Activated CD8-positive, alpha-beta T cell treated with anti-CD3 and anti-CD28 coated beads for 36 hours (primary cell): ENCODE results near the gene UQCC3. TPM values are rescaled to one million over a fixed set of nuclear protein-coding genes. Genes with fewer than 3 reads are reported as not detected.

Source experiments
- ATAC-seq: fragments of 200-7000 bp; cut with Tn5 transposase; one replicate; pipeline ENCODE4 v1.10.0; 2021; ENCODE audit warnings: mild to moderate bottlenecking, moderate library complexity
- CTCF ChIA-PET: fragments of 350-600 bp; sonication (Branson Sonifier 250); formaldehyde crosslinking; loops from one replicate; lab custom pipeline; 2021; ENCODE audit warnings: antibody characterized with exemption; lab: Charles Lee
- POLR2A ChIA-PET: fragments of 350-600 bp; sonication (Branson Sonifier 250); formaldehyde crosslinking; loops from one replicate; lab custom pipeline; 2021; ENCODE audit warnings: antibody characterized with exemption; lab: Charles Lee
- DNase-seq: peaks from one replicate; pipeline ENCODE4 v3.0.0-alpha.2; 2020
- H3K27ac Mint-ChIP-seq: one replicate; pipeline ENCODE4 v1.8.0; 2021; ENCODE audit warnings: mild to moderate bottlenecking, mixed read lengths
- H3K27me3 Mint-ChIP-seq: one replicate; pipeline ENCODE4 v1.8.0; 2021; ENCODE audit warnings: mixed read lengths
- H3K36me3 Mint-ChIP-seq: one replicate; pipeline ENCODE4 v1.8.0; 2021; ENCODE audit warnings: low read depth, mixed read lengths
- H3K4me1 Mint-ChIP-seq: one replicate; pipeline ENCODE4 v1.8.0; 2021; ENCODE audit warnings: low read depth, mixed read lengths
- H3K4me3 Mint-ChIP-seq: one replicate; pipeline ENCODE4 v1.8.0; 2021; ENCODE audit warnings: mild to moderate bottlenecking, moderate library complexity, mixed read lengths
- H3K9me3 Mint-ChIP-seq: one replicate; pipeline ENCODE4 v1.8.0; 2021; ENCODE audit warnings: mixed read lengths
- intact Hi-C: fragments of 100-400 bp; cut with micrococcal nuclease; formaldehyde crosslinking; loops from one replicate; pipeline ENCODE4 v1.10.0; 2022
- total RNA-seq, 2 experiments: library from RNA; stranded (reverse); gene quantifications; one replicate each; pipeline ENCODE4 v1.2.3, GENCODE V29; 2021
- TF ChIP-seq, protein P1 (sequence below): fragments of 200-600 bp; IDR thresholded peaks from one replicate; pipeline ENCODE4 v1.8.0; 2022; ENCODE audit warnings: antibody characterized with exemption, mild to moderate bottlenecking

UQCC3 gene
- total RNA-seq, 2 experiments from 2014 or later: 4.7 TPM

DNA sequence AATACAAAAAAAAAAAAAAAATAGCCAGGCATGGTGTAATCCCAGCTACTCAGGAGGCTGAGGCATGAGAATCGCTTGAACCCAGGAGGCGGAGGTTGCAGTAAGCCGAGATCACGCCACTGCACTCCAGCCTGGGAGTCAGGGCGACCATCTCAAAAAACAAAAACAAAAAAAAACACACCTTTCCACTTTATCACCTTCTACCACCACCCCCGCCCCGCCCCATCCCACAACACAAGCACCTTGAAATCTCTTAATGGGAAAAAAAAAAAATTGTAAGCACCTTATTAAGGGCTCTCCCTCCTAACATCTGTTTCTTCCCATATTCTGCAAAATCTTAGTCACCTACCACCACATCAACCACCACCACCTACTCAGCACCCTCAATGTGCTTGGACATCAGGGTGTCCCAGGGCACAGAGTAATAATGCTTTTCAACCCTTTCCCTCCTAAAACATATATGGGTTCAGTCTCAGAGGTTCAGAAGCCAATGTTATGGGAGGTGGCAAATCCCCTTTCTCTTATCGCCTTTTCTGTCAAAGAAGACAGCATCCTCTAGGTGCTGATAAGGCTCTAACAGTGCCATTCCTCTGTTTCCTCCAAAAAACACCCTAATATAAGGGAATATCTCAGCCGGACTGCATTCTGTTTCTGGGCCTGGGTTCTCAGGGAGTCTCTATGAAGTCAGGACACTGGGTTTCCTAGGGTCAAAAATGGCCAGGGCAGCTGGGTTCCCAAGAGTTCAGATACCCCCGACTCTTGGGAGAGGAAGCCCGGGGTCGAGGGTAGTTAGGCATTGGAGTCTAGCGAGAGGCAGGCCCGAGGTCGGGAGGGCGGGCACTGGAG is 19.1 kb upstream of the UQCC3 start:
- Mint-ChIP-seq H3K36me3 (peaks cover 17% of the 10 kb centered on the region), H3K4me1 (peaks cover 23% of the 10 kb centered on the region), H3K27ac (peak overlapping the region; percentile 95), H3K4me3 (peak overlapping the region; percentile 94), H3K9me3 (no peaks in the 10 kb centered on the region), H3K27me3 (no peaks in the 10 kb centered on the region)
- ATAC-seq (peak; percentile 4), DNase-seq (peak; percentile 48)
- ChIA-PET CTCF (interaction anchor here (1.0 to 1.4 kb wide), 5 partner anchors 13 to 60 kb away, joined by 3 to 7 read pairs (median 5); partner anchors contain the start of genes C11orf98, CSKMT, MTA2 and TUT1), POLR2A (interaction anchor here (0.6 to 13.3 kb wide), 22 partner anchors 10 to 228 kb away, joined by 3 to 263 read pairs (median 4); partner anchors contain the start of genes B3GAT3, C11orf98, CSKMT and EML3)
- TF ChIP-seq, protein P1, sequence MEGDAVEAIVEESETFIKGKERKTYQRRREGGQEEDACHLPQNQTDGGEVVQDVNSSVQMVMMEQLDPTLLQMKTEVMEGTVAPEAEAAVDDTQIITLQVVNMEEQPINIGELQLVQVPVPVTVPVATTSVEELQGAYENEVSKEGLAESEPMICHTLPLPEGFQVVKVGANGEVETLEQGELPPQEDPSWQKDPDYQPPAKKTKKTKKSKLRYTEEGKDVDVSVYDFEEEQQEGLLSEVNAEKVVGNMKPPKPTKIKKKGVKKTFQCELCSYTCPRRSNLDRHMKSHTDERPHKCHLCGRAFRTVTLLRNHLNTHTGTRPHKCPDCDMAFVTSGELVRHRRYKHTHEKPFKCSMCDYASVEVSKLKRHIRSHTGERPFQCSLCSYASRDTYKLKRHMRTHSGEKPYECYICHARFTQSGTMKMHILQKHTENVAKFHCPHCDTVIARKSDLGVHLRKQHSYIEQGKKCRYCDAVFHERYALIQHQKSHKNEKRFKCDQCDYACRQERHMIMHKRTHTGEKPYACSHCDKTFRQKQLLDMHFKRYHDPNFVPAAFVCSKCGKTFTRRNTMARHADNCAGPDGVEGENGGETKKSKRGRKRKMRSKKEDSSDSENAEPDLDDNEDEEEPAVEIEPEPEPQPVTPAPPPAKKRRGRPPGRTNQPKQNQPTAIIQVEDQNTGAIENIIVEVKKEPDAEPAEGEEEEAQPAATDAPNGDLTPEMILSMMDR: no peak
- intact Hi-C loops: no loop called here

DNA sequence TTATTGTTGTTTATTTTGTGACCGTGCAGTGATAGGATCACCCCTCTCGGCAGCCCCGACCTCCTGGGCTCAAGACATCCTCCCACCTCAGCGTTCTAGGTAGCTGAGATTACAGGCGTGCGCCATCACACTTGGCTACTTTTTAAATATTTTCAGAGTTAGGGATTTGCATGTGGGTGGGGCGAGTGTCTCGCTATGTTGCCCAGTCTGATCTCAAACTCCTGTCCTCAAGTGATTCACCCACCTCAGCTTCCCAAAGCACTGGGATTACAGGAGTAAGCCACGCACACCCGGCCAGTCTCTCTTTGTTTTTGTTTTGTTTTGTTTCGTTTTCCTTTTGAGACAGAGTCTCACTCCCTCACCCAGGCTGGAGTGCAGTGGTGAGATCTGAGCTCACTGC is 17.2 kb upstream of the UQCC3 start:
- ChIA-PET CTCF (interaction anchor here (1.3 to 2.2 kb wide), 3 partner anchors 31 to 43 kb away, joined by 3 to 10 read pairs (median 3); no protein-coding TSS in a partner anchor), POLR2A (interaction anchor here (0.6 to 5.6 kb wide), 9 partner anchors 8 to 117 kb away, joined by 3 to 108 read pairs (median 4); partner anchors contain the start of genes C11orf98, CSKMT, GANAB and LBHD1)
- ATAC-seq (no peak), DNase-seq (no peak)
- H3K27ac Mint-ChIP-seq: peak overlapping the region; percentile 30
- H3K4me3 Mint-ChIP-seq: peak overlapping the region; percentile 47
- no peaks in the 10 kb centered on the region for H3K27me3 Mint-ChIP-seq
- intact Hi-C loops: no loop called here
- TF ChIP-seq, protein P1: no peak
- H3K4me1 Mint-ChIP-seq: peaks cover 19% of the 10 kb centered on the region
- H3K36me3 Mint-ChIP-seq: peaks cover 12% of the 10 kb centered on the region
- H3K9me3 Mint-ChIP-seq: no peaks in the 10 kb centered on the region

DNA sequence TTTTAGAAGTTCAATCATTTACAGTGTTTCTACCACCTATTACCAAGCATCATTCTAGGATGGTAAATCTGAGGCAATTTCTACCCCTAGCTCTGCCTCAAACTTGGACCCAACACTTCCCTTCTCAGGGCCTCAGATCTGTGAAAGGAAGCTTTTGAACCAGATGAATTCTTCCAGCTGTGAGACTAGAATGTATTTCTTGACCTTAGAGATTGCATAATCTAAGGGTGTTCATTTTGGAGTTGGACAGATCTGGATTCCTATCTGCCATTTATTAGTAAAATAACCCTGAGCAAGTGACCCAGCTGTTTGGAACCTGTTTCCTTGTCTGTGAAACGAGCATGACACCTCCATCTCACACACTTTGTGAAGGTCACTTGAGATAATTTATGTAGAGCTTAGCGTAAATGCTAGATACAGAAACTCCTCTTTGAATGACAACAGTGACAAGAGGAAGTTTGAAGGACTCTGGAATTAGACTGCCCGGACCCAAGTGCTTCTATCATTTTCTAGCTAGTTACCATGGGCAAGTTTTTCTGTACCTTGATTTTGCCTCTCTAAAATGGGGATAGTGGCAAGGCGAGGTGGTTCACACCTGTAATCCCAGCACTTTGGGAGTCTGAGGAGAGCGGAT is 14.6 kb upstream of the UQCC3 start:
- ATAC-seq: no peak
- Mint-ChIP-seq H3K4me1 (peaks cover 14% of the 10 kb centered on the region), H3K9me3 (no peaks in the 10 kb centered on the region), H3K27me3 (no peaks in the 10 kb centered on the region), H3K36me3 (peaks cover 4% of the 10 kb centered on the region), H3K4me3 (no peak overlapping the region), H3K27ac (peak overlapping the region; percentile 14)
- POLR2A ChIA-PET: interaction anchor here (0.6 to 5.6 kb wide), 7 partner anchors 8 to 92 kb away, joined by 3 to 108 read pairs (median 4); partner anchors contain the start of genes C11orf98, CSKMT, LBHD1 and UQCC3
- TF ChIP-seq, protein P1: no peak
- CTCF ChIA-PET: interaction anchor here (1.0 to 1.9 kb wide), 5 partner anchors 24 to 69 kb away, joined by 3 to 7 read pairs (median 5); no protein-coding TSS in a partner anchor
- DNase-seq: no peak
- intact Hi-C loops: no loop called here

GRCh38 chr11:62664405-62665074 is 6.9 kb upstream of the UQCC3 start:
- peak; percentile 76 for DNase-seq
- peak; percentile 67 for ATAC-seq
- H3K27me3 Mint-ChIP-seq: no peaks in the 10 kb centered on the region
- TF ChIP-seq, protein P1: no peak
- POLR2A ChIA-PET: interaction anchor here (0.7 to 21.7 kb wide), 46 partner anchors 10 to 240 kb away, joined by 3 to 263 read pairs (median 6); partner anchors contain the start of genes B3GAT3, EEF1G, EML3 and GANAB
- peaks cover 29% of the 10 kb centered on the region for H3K4me1 Mint-ChIP-seq
- no peaks in the 10 kb centered on the region for H3K9me3 Mint-ChIP-seq
- intact Hi-C loops: loop anchor here (5.0 kb wide), 1 partner anchor 72 kb away; the partner anchor contains the start of gene TUT1
- peaks cover 57% of the 10 kb centered on the region for H3K36me3 Mint-ChIP-seq
- CTCF ChIA-PET: interaction anchor here (0.8 to 3.6 kb wide), 17 partner anchors 9 to 240 kb away, joined by 3 to 20 read pairs (median 5); partner anchors contain the start of genes EML3, INTS5, MTA2 and ROM1
- peak overlapping the region; percentile 92 for H3K27ac Mint-ChIP-seq
- H3K4me3 Mint-ChIP-seq: peak overlapping the region; percentile 98
